ENCODE measurements around the gene CKS2. TPM values are rescaled to one million over a fixed set of nuclear protein-coding genes. Genes with fewer than 3 reads are reported as not detected.

Gene CKS2
- total RNA-seq, 1 donor from 2014 or later = 6.5 TPM

GRCh38 chr9:89363921-89364665 is 53.1 kb downstream of the CKS2 start:
- peak; percentile 83 for DNase-seq (ENCODE audit: low spot score)

- peak; percentile 73 for DNase-seq (ENCODE audit: low spot score)
Measured at GRCh38 chr9:89364666-89365531, 53.9 kb downstream of the CKS2 start.

- DNase-seq (ENCODE audit: low spot score) = no peak
Measured at GRCh38 chr9:89365532-89365912, 54.5 kb downstream of the CKS2 start.

Small RNA genes within 50 kb of the gene (microRNA-seq; reads per million reads assigned to microRNA genes)
- gene MIR3153 (ENCODE audit: borderline number of aligned reads) = not detected

Other genes with a start within 250 kb of the CKS2 start
- 1.8 TPM for gene SHC3, start 132.4 kb upstream of the CKS2 start, total RNA-seq
- gene SECISBP2, start 7.3 kb downstream of the CKS2 start, total RNA-seq = 37.7 TPM
- 16.9 TPM for gene SEMA4D, start 186.9 kb downstream of the CKS2 start, total RNA-seq

Data from mesenteric fat pad (tissue), 1 donor.